RPMI7951 (cell line): ENCODE measurements around the gene SH3GL2. TPM values are rescaled to one million over a fixed set of nuclear protein-coding genes. Genes with fewer than 3 reads are reported as not detected.

Experiments used
- DNase-seq: peaks from one replicate; pipeline ENCODE4 v3.0.0-alpha.2; 2012; ENCODE audit warnings: low read depth
- total RNA-seq: library from RNA; depleted of rRNA; stranded (reverse); fragments of >200 nt; shearing (Covaris generic); gene quantifications from 2 replicates; pipeline ENCODE4 v1.2.3, GENCODE V29; 2014

The SH3GL2 gene
- total RNA-seq, 1 experiment from 2014 or later: not detected

GRCh38 chr9:17810728-17811571 lies 232.1 kb downstream of the SH3GL2 start:
- peak; percentile 31 for DNase-seq

GRCh38 chr9:17813798-17814197 lies 234.9 kb downstream of the SH3GL2 start:
- no peak for DNase-seq

DNA sequence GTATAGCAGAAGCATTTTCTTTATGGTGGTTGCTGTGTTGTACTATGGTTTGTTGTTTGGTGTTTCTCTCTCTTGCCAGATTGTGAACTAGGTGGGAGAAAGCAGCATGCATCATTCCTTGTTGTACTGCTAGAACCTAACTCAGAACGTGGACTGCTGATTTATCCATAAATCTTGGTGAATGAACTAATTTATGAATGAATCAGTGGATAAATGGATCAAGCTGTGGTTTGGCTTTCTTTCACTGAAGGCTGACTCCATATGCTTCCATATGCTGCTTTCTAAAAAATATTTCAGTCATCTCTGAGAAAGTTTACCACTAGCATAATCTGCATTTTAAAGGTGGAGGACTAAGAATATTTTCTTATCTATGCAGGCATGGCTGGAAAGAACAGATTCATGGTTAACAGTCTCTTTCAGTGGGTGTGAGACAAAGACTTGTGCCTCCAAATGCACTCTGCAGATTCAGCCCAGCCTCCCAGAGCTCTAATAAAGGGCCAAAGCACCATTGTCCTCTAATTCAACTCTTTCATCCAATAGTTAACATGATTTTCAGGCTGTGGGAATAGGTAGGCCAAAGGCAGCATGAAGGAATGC lies 237.7 kb downstream of the SH3GL2 start:
- DNase-seq: no peak

GRCh38 chr9:17824191-17824590 lies 245.3 kb downstream of the SH3GL2 start:
- DNase-seq: peak; percentile 27

DNA sequence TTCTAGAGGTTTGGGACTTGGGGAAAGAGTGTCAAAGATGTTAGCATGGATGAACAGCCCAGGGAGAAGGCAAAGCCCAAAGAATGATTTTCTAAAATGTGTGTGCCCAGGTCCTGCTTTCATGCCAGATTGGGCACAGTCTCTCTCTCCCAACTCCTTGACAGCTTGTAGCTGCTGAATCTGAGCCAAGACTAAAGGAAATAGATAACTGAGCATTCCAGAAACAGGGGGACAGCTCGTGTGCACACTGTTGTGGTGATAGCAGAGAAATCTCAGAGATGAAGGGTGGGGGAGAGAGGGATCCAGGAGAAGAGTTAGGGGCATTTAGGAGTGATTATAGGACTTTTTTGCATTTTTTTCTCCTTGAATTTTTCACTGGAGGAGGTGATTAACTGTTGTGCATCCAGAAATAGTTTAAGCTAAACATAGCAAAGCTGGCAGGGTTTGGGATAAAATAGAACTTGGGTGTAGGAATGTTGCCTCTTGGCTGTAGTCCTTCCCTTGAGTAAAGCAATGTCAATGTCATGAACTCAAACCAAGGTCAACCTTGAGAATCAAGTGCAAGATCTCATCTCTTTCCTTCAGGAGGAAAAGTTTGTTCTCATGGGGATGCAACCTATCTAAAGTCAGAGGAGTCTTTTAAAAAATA lies 245.9 kb downstream of the SH3GL2 start:
- DNase-seq: no peak

GRCh38 chr9:17825265-17825659 lies 246.4 kb downstream of the SH3GL2 start:
- no peak for DNase-seq

- no peak for DNase-seq
Measured at GRCh38 chr9:17829064-17829463, 250.2 kb downstream of the SH3GL2 start.

GRCh38 chr9:17829812-17830385 lies 251.0 kb downstream of the SH3GL2 start:
- no peak for DNase-seq

GRCh38 chr9:17832812-17833211 lies 253.9 kb downstream of the SH3GL2 start:
- no peak for DNase-seq

DNA sequence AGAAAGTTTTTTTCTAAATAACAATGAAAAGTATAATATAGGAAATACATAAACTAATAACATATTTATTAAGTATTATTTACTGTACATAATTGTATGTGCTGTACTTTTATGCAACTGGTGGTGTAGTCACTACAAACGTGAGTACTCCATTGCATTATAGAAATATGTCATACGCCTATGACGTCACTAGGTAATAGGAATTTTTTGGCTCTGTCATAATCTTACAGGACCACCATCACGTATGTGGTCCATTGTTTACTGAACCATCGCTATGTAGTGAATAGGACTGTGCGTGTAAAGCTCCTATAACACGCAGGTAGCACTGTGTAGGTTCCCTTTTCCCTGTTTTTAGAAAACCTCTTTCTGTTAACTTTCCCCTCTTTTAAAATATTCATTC lies 255.0 kb downstream of the SH3GL2 start:
- DNase-seq: no peak

- DNase-seq: no peak
Measured at GRCh38 chr9:17837965-17838364, 259.1 kb downstream of the SH3GL2 start.

GRCh38 chr9:17839776-17840175 lies 260.9 kb downstream of the SH3GL2 start:
- DNase-seq: no peak

DNA sequence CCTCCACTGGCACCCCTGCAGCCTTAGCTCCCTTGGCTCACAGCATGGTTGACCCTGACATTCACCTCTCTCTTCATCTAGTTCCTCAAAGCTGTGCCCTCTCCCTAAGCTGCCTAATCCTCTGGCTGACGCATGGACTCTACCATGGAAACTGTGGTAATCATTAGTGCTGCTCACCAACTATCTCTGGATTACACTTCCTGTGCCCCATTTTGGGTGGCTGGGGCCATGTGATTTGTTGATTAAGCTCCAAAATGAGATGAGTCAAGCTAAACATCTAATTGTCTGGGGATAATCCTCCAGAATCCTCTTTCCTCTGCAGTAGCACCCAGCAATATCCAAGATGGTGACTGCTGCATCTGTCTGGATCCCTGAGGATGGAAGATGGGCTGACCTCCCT lies 264.4 kb downstream of the SH3GL2 start:
- DNase-seq: no peak
